ENCODE measurements around the gene MIEN1. TPM values are rescaled to one million over a fixed set of nuclear protein-coding genes. Genes with fewer than 3 reads are reported as not detected.
A peak's percentile ranks its signal among the peaks of the same experiment; 100 is the strongest.
"Not testable (repeated sequence)": the region's sequence is repeated elsewhere in the genome, so short reads cannot be mapped to it uniquely, and the experiment has no call there.

Gene MIEN1, protein sequence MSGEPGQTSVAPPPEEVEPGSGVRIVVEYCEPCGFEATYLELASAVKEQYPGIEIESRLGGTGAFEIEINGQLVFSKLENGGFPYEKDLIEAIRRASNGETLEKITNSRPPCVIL
- 49.3 TPM for total RNA-seq
- long read RNA-seq, transcript MIEN1-202 (3 exons, 825 nt): minor isoform, 6 of 28 reads
- long read RNA-seq, transcript MIEN1-201 (4 exons, 1,006 nt): major isoform, 20 of 28 reads
- long read RNA-seq, partial matches to known transcripts: 0 of 28 reads
- long read RNA-seq, other reads (novel, unspliced or antisense): 1 of 28 reads

DNA sequence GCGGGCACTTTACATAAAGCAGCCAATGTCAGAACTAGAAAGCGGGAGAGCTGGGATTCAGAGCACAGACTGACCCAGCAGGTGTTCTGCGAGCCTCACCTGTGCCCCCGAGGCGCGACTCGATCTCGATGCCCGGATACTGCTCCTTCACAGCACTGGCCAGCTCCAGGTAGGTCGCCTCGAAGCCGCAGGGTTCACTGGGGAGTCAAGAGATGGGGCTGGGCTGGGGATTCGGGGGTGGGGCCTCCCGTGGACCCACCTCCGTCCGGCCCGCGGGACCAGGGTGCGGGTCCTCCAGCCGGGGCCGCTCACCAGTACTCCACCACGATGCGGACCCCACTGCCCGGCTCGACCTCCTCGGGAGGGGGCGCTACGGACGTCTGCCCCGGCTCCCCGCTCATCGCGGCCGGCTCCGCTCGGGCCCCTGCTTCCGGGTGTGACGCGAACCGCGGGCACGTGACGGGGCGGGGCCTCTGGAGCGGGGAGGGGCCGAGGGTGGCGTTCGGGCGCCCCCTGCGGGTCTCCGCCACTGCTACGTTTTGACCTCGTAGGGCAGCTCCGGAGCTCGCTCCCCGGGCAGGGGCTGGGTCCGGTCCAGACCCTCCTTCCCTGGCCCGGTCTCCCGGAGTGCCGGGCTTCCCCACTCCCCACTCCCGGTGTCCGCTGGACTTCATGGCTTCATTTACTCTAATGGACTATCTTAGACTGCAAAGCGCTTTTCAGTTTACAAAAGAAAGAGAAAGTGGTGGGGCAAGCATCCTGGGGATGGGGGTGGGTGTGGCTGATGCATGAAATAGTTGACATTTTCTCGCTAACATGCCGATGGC, at the start of gene MIEN1:
MIEN1 (minus strand) TSS at position 438 of the 827 bp plus-strand sequence; CDS start at position 401, 37 bp downstream.
- DNase-seq (peak; percentile 97), ATAC-seq (peak; percentile 98)
- intact Hi-C loops (cut with micrococcal nuclease): no loop called here

DNA sequence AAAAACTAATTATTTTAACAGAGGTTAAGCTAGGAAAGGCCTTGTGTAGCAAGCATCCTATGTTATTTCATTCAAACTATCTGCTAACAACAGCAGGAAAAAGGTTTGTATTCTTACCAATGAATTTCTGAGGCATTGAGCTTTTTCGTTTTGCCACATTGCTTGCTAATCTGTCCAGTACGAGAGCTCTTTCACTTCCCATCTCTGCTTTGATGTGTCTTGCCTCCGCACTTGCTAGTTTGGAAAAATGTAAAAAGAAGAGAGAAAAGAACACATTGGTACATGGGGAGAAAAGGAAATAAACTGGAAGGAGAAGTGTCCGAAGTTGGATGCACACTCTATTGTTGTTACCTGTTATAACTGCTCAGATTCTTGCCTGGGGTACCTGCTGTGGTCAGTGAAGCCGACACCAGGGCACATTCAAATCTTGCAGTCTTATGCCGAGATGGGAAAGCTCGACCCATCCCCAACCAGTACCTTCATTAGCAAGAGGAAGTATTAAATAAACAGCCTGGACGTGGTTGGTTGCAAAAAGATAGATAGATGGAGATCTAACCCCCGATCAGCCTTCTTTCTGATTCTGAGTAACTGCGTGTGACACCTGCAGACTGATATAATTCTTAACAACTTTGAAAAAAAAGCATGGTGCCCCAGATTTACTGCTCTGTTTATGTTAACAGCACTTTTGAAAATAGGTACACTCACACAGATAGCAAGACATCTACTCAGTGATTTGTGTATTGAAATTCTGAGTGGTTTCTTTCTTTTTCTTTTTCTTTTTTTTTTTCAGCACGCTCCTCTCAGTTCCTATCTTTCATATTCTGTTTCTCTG, 47.4 kb upstream of the MIEN1 start:
- no peak for ATAC-seq
- intact Hi-C loops (cut with micrococcal nuclease): no loop called here
- DNase-seq: no peak

DNA sequence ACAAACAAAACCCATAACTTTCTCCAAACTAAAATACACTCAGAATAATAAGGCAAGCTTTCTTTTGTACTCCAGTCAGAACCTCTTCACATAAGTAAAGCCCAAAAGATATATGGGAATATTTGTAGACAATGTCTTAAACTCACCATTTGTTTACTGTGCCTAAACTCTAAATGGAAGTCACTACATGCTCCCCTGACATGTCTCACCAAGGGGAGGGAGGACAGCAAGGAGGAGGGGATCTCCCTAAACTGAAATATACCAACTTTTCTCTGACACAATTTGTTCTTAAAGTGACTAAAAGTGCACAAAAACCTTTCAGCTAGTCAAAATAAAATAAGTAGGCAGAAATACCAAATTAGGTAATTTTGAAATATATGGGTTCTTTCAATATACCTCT, 45.9 kb upstream of the MIEN1 start:
- DNase-seq: no peak
- no peak for ATAC-seq
- intact Hi-C loops (cut with micrococcal nuclease): no loop called here

DNA sequence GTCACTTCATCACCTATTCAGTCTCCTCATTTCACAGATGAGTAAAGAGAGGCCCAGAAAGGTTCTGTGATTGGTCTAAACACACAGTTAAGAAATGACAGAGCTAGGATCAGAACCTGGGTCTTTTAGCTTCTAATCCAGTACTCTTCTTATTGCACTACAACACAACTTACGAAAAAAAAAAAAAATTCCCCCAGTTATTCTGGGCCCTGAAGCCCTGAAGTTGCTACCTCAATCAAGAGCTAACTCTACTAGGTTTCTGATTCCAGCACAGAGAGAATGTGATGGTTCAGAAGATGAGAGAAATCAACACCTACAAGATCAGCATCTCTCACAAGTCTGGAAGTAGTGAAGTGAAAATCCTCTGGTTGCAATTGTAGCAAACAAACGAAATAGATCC, 44.7 kb upstream of the MIEN1 start:
- no peak for ATAC-seq
- no peak for DNase-seq
- intact Hi-C loops (cut with micrococcal nuclease): no loop called here

DNA sequence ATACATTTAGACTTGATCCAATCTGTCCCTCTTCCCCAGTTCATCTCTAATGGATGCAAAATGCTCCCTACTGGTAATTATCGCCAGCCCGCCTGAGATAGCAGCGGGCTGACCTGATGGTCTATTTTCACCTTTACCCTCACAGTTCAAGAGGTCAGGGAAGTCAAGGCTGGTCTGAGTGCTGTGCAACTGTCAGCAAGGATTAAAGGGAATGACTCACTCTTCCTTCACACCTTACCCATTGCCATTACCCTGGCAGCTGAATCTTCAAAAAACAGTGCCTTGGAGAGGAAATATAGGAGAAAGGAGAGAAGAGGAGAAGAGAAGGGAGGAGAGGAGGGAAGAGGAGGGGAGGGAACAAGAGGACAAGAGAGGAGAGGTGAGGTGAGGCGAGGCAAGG, 43.7 kb upstream of the MIEN1 start:
- intact Hi-C loops (cut with micrococcal nuclease): no loop called here
- ATAC-seq: no peak
- no peak for DNase-seq

DNA sequence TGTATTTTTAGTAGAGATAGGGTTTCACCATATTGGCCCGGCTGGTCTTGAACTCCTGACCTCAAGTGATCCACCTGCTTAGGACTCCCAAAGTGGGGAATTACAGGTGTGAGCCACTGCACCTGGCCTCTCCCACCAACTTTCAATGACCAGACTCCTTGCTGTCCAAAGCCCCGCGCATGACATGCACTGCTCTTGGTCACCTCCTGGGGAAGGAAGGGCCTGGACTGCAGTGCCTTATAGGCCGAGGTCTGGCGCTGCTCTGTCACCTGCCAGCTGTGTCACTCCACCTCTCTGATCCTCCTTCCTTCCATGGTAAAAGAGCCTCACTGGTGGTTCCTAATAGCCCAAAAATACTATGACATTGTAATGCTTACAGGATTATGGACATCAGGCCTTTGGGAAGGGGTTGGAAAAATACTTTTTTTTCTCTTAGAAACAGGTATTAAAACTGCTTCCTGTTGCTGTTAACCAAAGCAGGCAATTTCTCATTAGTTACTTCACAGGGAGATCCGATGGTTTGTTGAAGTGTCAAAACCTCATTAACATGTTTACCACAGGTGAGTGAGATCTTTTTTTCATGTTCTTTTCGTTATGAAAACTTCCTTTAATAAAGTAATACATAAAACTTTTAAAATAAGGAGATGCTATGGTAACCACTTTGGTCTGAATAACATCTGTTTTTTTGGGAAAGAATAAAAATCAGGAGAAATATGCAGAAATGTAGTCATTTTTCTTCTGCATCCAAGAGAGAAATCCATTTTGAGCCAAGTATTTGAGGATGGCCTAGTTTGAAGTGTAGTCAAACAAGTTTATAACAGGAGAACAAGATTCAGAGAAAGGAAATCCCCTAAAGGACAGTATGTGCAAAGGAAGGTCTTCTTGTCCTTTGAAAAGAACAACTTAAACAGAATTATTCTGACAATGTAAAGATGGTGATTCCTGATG, 42.9 kb upstream of the MIEN1 start:
- ATAC-seq (no peak), DNase-seq (no peak)
- intact Hi-C loops (cut with micrococcal nuclease): no loop called here

DNA sequence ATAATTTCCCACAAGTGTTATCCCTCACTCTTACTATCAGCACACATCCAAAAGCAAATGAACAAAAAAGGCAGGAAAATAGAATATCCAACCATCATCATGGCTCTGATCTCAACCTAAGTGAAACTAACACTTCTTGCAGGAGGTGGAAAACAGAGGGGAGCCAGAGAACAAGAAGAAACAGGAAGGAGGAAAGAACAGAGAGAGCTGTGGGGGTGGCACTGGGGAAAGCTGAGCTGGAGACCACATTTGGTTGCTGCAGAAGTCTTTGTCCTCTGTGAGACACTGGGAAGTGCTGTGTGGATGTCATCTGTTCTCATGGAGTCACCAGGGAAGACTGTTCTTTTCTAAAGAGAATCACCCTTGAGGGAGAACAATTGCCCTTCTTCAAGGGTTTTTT, 42.1 kb upstream of the MIEN1 start:
- intact Hi-C loops (cut with micrococcal nuclease): no loop called here
- DNase-seq (no peak), ATAC-seq (no peak)

DNA sequence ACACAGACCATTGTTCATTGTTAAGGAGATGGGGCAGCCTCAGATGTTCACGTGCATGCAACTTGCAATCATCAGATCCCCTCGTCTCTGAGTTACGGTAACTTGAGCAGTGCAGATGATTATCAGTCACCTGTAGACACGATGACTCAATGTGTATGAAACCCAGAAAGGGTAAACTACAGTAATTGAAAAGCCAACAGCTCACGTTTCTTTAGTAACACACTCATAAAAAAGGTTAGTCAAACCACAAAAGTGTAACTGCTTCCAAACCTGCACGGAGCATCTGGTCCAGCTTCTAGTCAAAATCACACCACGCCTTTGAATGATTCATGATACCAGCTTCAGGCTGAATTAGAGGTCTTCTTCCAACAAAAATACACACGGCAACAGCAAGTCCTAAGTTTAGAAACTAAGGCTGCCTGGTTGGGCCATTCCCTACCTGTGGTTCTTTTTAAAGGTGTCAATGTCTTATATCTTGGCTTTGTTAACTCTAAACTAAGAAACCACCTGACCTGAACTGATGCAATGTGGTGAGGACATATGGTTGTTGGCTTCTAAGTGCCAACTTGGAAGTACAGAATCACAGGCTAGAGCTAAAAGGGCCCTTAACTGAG, 39.7 kb upstream of the MIEN1 start:
- intact Hi-C loops (cut with micrococcal nuclease): no loop called here
- no peak for DNase-seq
- no peak for ATAC-seq

DNA sequence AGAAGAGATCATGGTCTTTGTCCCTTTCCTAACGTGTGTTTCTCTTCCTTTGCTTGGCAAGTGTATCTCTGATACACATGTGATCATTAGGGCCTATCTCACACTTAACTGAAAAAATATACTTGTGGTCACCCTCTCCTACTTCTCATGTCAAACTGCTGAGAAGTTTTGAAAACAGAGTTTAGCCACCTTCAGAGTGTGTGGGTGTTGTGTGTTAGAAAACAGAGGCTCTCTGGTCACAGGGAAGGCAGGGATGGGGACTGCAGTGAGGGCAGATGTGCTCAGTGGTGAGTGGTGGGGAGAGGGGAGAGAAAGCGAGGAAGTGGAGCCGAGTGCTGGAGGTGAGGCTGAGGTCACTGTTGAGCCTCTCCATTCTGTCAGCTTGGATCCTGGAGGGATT, 36.8 kb upstream of the MIEN1 start:
- ATAC-seq (no peak), DNase-seq (no peak)
- intact Hi-C loops (cut with micrococcal nuclease): no loop called here

DNA sequence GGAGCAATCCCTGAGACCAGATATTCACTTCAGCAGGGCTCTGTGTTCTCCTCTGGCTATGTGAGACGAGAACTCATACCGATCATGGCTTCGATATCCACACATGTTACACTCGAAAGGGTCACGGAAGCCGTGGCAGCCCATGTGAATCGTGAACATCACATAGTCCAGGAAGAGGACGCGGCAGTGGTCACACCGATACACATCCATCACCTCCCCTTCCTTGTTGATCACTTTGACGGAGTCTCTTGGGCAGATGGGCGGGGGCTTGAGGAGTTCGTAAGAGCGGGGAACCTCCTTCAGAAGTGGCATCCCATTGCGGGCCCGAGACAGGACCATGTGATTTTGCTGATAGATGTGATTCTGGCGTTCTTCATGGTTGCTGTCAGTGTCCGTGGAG, 35.4 kb upstream of the MIEN1 start:
- no peak for DNase-seq
- no peak for ATAC-seq
- intact Hi-C loops (cut with micrococcal nuclease): no loop called here

DNA sequence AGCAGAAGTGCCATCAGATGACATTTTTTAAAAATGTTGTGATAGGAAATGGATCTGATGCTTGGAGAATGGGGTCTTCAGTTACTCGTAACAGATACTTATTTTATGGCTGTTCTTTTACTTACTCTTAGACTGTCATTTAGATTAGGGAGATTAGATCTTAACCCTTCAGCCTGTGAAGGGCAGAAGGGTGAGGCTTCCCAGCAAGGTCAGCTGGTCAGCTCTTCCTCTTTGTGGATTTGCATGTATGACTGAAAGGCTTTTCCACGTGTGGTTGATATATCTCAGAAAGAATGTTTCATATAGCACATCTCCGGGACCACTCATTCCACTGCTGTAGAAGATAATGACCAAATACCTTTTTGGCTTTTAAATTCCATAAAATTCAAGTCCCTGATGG, 34.8 kb upstream of the MIEN1 start:
- ATAC-seq (no peak), DNase-seq (no peak)
- intact Hi-C loops (cut with micrococcal nuclease): no loop called here

DNA sequence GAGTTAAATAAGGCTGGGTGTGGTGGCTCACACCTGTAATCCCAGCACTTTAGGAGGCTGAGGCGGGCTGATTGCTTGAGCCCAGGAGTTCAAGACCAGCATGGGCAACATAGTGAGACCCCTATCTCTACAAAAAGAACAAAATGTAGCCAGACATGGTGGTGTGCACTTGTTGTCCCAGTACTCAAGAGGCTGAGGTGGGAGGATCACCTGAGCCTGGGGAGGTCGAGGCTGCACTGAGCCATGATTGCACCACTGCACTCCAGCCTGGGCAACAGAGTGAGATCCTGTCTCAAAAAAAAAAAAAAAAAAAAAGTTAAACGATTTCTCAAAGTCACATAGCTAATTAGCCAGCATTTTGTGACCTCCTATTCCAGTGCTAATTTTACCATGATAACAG, 33.8 kb upstream of the MIEN1 start:
- ATAC-seq; intact Hi-C loops (cut with micrococcal nuclease): not testable (repeated sequence)

DNA sequence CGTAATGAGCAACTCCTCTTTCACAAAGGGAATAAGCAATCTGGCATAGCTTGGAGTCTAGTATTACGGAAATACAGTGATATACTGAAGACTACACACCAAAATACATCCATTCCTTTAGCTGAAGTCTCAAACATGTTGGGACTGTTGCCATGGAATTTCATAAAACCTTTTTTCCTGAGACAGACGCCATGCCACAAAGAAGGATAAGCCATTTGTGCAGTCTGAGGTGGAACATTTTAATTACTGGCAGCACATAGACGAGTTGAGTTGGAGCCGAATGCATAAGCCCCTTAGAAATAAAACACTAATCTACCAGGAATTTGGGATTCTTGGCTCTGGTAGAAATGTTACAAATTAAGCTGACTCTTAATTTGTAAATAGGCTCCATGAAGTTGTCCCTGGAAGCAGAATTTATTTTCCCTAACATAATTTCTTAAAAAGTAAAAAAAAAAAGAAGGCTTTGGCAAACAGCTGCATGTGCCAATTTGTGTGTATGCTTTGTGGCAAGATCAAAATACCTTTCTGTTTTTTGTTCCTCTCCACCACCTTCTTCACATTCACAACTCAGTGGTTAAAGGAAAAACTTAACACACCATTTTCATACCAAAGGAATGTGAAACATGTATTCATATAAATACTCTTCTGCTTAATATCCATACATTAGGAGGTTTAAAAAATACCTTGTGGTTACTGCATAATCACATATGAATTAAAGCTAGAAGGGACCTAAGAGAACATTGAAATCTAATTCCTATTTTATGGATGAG, 32.9 kb upstream of the MIEN1 start:
- ATAC-seq (no peak), DNase-seq (no peak)
- intact Hi-C loops (cut with micrococcal nuclease): no loop called here

More for the DNA sequence above, 33.8 kb upstream of the MIEN1 start:
- not testable (repeated sequence) for DNase-seq

DNA sequence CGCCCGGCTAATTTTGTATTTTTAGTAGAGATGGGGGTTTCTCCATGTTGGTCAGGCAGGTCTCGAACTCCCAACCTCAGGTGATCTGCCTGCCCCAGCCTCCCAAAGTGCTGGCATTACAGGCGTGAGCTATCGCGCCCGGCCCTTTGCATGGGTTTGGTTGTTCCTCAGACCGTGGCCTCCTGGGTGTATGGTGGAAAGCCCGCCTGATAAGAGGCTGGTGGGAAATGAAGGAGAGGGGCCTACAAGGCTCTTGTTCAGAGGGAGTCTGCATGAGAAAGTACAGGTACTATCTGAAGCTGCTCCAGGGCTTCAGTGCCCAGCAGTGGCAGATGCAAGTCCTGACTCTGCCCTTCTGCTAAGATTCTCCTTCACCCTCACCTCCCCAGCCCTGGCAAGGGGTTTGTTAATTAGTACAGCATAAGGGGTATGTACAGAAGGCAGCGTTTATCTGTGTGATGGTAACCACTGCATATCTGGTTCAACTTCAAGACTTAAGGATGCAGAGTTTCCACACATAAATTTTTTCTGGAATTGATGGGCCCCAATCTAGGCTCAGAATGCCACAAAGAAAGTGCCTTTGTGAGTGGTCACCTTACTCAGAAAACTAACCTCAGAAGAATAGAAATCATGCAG, 31.6 kb upstream of the MIEN1 start:
- DNase-seq (no peak), ATAC-seq (no peak)
- intact Hi-C loops (cut with micrococcal nuclease): no loop called here

DNA sequence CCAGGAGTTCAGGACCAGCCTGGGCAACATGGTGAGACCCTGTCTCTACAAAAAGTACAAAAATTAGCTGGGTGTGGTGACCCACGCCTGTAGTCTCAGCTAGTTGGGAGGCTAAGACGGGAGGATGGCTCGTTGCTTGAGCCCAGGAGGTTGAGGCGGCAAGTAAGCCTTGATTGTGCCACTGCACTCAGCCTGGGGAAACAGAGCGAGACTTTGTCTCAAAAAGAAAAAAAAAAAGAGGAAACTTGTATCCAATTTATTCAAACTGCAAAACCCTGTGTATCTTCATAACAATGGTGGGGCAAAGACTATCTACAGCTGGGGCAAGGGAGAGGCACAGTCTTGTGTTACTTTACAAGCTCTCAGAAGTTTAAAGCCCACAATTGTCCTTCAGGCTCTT, 28.9 kb upstream of the MIEN1 start:
- ATAC-seq: no peak
- no peak for DNase-seq
- intact Hi-C loops (cut with micrococcal nuclease): no loop called here

DNA sequence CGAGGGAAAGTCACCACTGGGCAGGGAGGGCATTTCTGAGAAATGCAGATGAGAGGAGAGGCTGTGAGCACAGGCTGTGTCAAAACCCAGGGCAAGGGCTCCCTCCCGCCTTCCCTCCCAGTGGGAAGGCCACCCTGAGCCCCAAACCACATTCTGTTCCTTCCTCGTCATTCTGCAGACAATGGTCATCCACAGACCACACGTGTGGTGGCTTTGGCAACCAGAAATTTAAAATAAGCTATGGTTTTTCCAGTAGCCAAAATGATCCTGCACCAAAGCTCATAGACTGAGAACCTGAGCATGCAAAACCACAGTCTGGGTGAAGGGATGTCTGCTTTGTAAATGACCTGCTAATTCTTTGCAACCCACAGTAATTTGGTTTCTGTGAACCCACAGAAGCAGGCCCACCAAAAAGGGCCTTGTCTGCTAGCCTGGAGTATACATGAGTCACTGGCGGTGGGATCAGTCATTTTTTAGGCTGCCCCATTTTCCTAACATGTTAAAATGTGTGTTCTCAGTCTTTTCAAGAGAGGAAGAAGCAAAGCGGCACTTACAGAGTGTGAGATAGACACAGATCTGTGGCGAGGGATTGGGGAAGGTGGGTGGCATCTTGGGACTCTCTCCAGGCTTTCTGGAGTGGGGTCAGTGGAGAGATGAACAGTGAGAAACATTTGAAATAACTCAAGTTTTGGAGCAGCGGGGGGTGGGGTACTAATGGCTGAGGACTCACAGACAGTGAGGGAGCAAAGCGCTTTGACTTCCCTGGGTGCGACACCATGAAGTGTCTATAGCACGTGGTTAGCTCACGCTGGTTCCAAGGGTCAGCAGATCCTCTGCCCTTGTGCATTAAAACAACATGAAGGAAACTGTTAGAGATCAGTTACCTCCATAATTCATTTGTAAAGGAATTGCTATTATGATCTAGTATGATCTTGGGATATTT, 27.9 kb upstream of the MIEN1 start:
- no peak for ATAC-seq
- intact Hi-C loops (cut with micrococcal nuclease): no loop called here

More for the DNA sequence above, 27.9 kb upstream of the MIEN1 start:
- no peak for DNase-seq
